K562 (cell line): ENCODE results near the gene IL36RN. TPM values are rescaled to one million over a fixed set of nuclear protein-coding genes. Genes with fewer than 3 reads are reported as not detected.
A peak's percentile ranks its signal among the peaks of the same experiment; 100 is the strongest.

Experiments
- ATAC-seq: fragments of 200-7000 bp; cut with Tn5 transposase; 3 replicates; pipeline ENCODE4 v1.9.1; 2020; ENCODE audit warnings: moderate library complexity
- BruUV-seq: library from RNA; stranded (reverse); fragments of 400-500 nt; replicated peaks from 2 replicates; lab custom pipeline; 2021; lab: Mats Ljungman, UMichigan
- CTCF ChIA-PET: fragments of 300-600 bp; formaldehyde crosslinking; extraction: SDS; loops from one replicate; lab custom pipeline; 2021; ENCODE audit warnings: low intra/inter-chr PET ratio; lab: Yijun Ruan, JAX
- POLR2A ChIA-PET: fragments of 300-600, 350-650 bp; sonication (Branson Sonifier 250); formaldehyde crosslinking; extraction: SDS; loops from one replicate; lab custom pipeline; 2021; ENCODE audit warnings: antibody characterized with exemption, inconsistent platforms; lab: Yijun Ruan, JAX
- DNase-seq, 4 experiments: peaks; one replicate each; pipeline versions ENCODE4 v3.0.0 to v3.0.0-alpha.2; 2011 to 2018; ENCODE audit warnings: low spot score in 3 of 4, mixed read lengths in 3 of 4; ENCODE audit errors: extremely low read depth in 1 of 4
- FAIRE-seq: peaks from 2 replicates; lab custom pipeline; 2011; peaks lifted over from hg19 to GRCh38; lab: Jason Lieb, UNC
- H2AFZ ChIP-seq: 2 replicates; pipeline ENCODE4 v1.6.0; 2011; ENCODE audit warnings: low read depth, low read length, control low read depth, inconsistent platforms
- H3K27ac ChIP-seq: fragments of 200-600 bp; 3 replicates; pipeline ENCODE4 v1.8.0; 2011; ENCODE audit warnings: low read depth, mild to moderate bottlenecking, control low read depth, inconsistent platforms, low read length, moderate library complexity, mixed read lengths; ENCODE audit errors: extremely low read depth
- H3K27me3 ChIP-seq, 2 experiments: fragments of 300-600 bp in 1 of 2; 2 replicates in 1 of 2; 3 replicates in 1 of 2; pipeline versions ENCODE4 v1.6.0 to v1.8.0; 2011; ENCODE audit warnings: inconsistent platforms in 2 of 2, low read length in 2 of 2, mild to moderate bottlenecking in 1 of 2, mixed read lengths in 1 of 2, moderate library complexity in 1 of 2; ENCODE audit not compliant: control insufficient read depth in 2 of 2, insufficient read depth in 2 of 2
- H3K36me3 ChIP-seq: fragments of 300-600 bp; 3 replicates; pipeline ENCODE4 v1.8.0; 2011; ENCODE audit warnings: mild to moderate bottlenecking, low read length, inconsistent platforms; ENCODE audit not compliant: control insufficient read depth, insufficient read depth
- H3K4me1 ChIP-seq, 2 experiments: fragments of 200-600 bp in 1 of 2; replicated peaks in 1 of 2; 2 replicates in 1 of 2; 3 replicates in 1 of 2; pipeline versions ENCODE4 v1.5.1 to v1.8.0; 2011; ENCODE audit warnings: inconsistent platforms in 2 of 2, low read length in 2 of 2, mild to moderate bottlenecking in 1 of 2, mixed read lengths in 1 of 2, moderate library complexity in 1 of 2; ENCODE audit not compliant: control insufficient read depth in 2 of 2, insufficient read depth in 2 of 2
- H3K4me2 ChIP-seq: 2 replicates; pipeline ENCODE4 v1.6.1; 2011; ENCODE audit warnings: low read length, control low read depth, inconsistent platforms, mixed read lengths; ENCODE audit not compliant: insufficient read depth
- H3K4me3 ChIP-seq: fragments of 200-600 bp; sonication (generic), shearing (Covaris generic); 2 replicates; pipeline ENCODE4 v1.5.1; 2016; ENCODE audit warnings: control low read depth, inconsistent platforms
- H3K79me2 ChIP-seq: fragments of 200-600 bp; 3 replicates; pipeline ENCODE4 v1.8.0; 2011; ENCODE audit warnings: low read length, inconsistent platforms; ENCODE audit not compliant: control insufficient read depth, insufficient read depth
- H3K9ac ChIP-seq, 2 experiments: 2 replicates each; pipeline versions ENCODE4 v1.6.0 to v1.6.1; 2011; ENCODE audit warnings: low read depth in 2 of 2, low read length in 2 of 2, control low read depth in 1 of 2, inconsistent platforms in 1 of 2, mild to moderate bottlenecking in 1 of 2, mixed read lengths in 1 of 2; ENCODE audit not compliant: insufficient read depth in 1 of 2
- H3K9me1 ChIP-seq: one replicate; pipeline ENCODE4 v1.6.0; 2011; ENCODE audit warnings: inconsistent platforms, mild to moderate bottlenecking, low read length, moderate library complexity; ENCODE audit not compliant: control insufficient read depth, insufficient read depth
- H3K9me3 ChIP-seq: replicated peaks from 2 replicates; pipeline ENCODE4 v1.5.1; 2011; ENCODE audit warnings: low read depth, low read length, inconsistent platforms; ENCODE audit not compliant: control insufficient read depth, insufficient read depth
- H4K20me1 ChIP-seq: replicated peaks from 2 replicates; pipeline ENCODE4 v1.6.1; 2011; ENCODE audit warnings: low read length, inconsistent platforms, mixed read lengths; ENCODE audit not compliant: control insufficient read depth, insufficient read depth
- GTF3C2 ChIP-seq: IDR thresholded peaks from 3 replicates; pipeline ENCODE4 v1.6.1; 2011; ENCODE audit warnings: borderline replicate concordance, mild to moderate bottlenecking, moderate library complexity; ENCODE audit not compliant: insufficient read length; ENCODE audit errors: extremely low read depth
- WGBS: fragments of 100-300 bp; shearing (Covaris generic); methylation state at CpG from one replicate; pipeline ENCODE4 v1.1.6; 2016; ENCODE audit warnings: low coverage, mixed read lengths; ENCODE audit not compliant: insufficient coverage; ENCODE audit errors: missing lambda C conversion rate; 5-methylcytosine and 5-hydroxymethylcytosine counted together
- in situ Hi-C: fragments of 300-500 bp; cut with MboI; formaldehyde crosslinking; loops from 4 replicates; pipeline ENCODE4 v1.15.0; 2018; ENCODE audit warnings: inconsistent platforms, mixed read lengths
- intact Hi-C: fragments of 100-400 bp; cut with micrococcal nuclease; formaldehyde crosslinking; loops from 2 replicates; pipeline ENCODE4 v1.14.2; 2022
- polyA plus RNA-seq, 8 experiments: library from polyadenylated mRNA; depleted of rRNA in 4 of 8; stranded (reverse) in 5 of 8; unstranded in 3 of 8; fragments of >200 nt; fragmentation: Nextera tagmentation in 2 of 8; fragmentation: Illumina TruSeq in 1 of 8; extraction: Ambion mirVana in 2 of 8; extraction: Trizol in 1 of 8; gene quantifications; 2 replicates each; pipeline versions ENCODE4 v1.2.1 to v1.2.3, GENCODE V29; 2011 to 2014; ENCODE audit warnings: inconsistent platforms in 1 of 8, missing spikeins in 1 of 8
- total RNA-seq, 7 experiments: library from RNA; depleted of rRNA in 6 of 7; stranded (reverse); fragments of >200 nt in 6 of 7; fragmentation: Illumina TruSeq in 2 of 7; extraction: Trizol in 2 of 7; gene quantifications; 2 replicates each; pipeline versions ENCODE4 v1.2.1 to v1.2.3, GENCODE V29; 2011 to 2021; ENCODE audit warnings: low replicate concordance in 1 of 7
- TF ChIP-seq, protein P1 (sequence below): fragments of 450-650 bp; IDR thresholded peaks from 2 replicates; pipeline ENCODE4 v1.6.1; 2017; ENCODE audit warnings: antibody characterized with exemption, mild to moderate bottlenecking
- TF ChIP-seq, protein P2 (sequence below): fragments of 200-800 bp; sonication (Bioruptor generic); IDR thresholded peaks from 2 replicates; pipeline ENCODE4 v1.6.1; 2016; ENCODE audit warnings: missing genetic modification characterization, missing compliant biosample characterization

Gene IL36RN
- total and polyA plus RNA-seq, 9 of the 15 experiments (the other 6 are each of a cell fraction or from before 2014, with no cell fraction given) = not detected

DNA sequence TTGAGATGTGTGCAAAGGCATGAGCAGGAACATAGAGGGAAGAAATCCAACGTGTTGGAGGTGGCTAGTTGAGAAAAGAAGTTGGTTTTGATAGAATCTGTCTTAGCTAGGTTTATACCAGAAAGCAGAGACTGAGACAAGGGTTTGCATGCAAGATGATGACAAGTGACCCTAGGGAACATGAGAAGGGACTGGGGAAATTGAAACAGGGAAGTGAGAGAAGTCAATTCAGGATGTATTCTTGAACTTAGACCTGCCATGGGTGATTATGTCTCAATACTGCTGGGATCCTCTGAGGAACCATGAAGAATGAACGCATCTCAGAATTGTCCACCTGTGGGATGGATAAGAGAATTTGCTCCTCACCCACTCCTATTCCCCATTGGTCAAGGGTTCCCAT is 33.3 kb upstream of the IL36RN start (continued):
- TF ChIP-seq, protein P1, sequence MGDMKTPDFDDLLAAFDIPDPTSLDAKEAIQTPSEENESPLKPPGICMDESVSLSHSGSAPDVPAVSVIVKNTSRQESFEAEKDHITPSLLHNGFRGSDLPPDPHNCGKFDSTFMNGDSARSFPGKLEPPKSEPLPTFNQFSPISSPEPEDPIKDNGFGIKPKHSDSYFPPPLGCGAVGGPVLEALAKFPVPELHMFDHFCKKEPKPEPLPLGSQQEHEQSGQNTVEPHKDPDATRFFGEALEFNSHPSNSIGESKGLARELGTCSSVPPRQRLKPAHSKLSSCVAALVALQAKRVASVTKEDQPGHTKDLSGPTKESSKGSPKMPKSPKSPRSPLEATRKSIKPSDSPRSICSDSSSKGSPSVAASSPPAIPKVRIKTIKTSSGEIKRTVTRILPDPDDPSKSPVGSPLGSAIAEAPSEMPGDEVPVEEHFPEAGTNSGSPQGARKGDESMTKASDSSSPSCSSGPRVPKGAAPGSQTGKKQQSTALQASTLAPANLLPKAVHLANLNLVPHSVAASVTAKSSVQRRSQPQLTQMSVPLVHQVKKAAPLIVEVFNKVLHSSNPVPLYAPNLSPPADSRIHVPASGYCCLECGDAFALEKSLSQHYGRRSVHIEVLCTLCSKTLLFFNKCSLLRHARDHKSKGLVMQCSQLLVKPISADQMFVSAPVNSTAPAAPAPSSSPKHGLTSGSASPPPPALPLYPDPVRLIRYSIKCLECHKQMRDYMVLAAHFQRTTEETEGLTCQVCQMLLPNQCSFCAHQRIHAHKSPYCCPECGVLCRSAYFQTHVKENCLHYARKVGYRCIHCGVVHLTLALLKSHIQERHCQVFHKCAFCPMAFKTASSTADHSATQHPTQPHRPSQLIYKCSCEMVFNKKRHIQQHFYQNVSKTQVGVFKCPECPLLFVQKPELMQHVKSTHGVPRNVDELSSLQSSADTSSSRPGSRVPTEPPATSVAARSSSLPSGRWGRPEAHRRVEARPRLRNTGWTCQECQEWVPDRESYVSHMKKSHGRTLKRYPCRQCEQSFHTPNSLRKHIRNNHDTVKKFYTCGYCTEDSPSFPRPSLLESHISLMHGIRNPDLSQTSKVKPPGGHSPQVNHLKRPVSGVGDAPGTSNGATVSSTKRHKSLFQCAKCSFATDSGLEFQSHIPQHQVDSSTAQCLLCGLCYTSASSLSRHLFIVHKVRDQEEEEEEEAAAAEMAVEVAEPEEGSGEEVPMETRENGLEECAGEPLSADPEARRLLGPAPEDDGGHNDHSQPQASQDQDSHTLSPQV = no peak

DNA sequence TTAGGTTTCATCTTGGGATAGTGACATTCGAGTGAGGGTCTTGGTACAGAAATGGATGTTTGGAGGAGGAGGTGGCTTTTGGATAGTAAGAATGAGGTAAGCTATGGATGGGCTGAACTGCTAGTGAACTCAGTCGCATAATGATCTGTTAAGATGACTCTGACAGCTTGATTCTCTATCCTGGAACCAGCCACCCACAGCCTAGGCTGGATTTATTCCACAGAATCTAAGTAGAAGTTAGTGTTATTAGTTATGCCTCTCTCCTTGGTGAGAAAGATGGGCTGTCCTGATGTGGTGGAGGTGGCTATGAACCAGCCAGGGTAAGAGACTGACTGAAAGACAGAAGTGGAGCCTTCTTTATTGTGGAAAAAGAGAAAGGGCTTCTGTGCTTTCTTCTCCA is 31.3 kb upstream of the IL36RN start:
- no peak overlapping the region for H3K9ac ChIP-seq
- H4K20me1 ChIP-seq = no peaks in the 10 kb centered on the region
- no peak overlapping the region for H3K4me2 ChIP-seq
- ChIA-PET POLR2A (interaction anchor here (0.9 to 1.3 kb wide), 2 partner anchors 9 to 12 kb away, joined by 4 read pairs; no protein-coding TSS in a partner anchor), CTCF (no interaction called here)
- no peaks in the 10 kb centered on the region for H3K79me2 ChIP-seq
- BruUV-seq = no TSS peak
- no peak overlapping the region for H3K4me3 ChIP-seq
- intact Hi-C loops = no loop called here
- in situ Hi-C loops = no loop called here
- no peaks in the 10 kb centered on the region for H3K27me3 ChIP-seq
- DNase-seq = no peak
- H3K36me3 ChIP-seq = no peaks in the 10 kb centered on the region
- no peak overlapping the region for H3K27ac ChIP-seq
- peaks cover 0 to 10% of the 10 kb centered on the region in 2 experiments; a peak in 2 of 5 replicates for H3K4me1 ChIP-seq
- 3% methylated on average over 2 of the region's 2 CpGs for WGBS
- no peak for TF ChIP-seq GTF3C2
- TF ChIP-seq, protein P2, sequence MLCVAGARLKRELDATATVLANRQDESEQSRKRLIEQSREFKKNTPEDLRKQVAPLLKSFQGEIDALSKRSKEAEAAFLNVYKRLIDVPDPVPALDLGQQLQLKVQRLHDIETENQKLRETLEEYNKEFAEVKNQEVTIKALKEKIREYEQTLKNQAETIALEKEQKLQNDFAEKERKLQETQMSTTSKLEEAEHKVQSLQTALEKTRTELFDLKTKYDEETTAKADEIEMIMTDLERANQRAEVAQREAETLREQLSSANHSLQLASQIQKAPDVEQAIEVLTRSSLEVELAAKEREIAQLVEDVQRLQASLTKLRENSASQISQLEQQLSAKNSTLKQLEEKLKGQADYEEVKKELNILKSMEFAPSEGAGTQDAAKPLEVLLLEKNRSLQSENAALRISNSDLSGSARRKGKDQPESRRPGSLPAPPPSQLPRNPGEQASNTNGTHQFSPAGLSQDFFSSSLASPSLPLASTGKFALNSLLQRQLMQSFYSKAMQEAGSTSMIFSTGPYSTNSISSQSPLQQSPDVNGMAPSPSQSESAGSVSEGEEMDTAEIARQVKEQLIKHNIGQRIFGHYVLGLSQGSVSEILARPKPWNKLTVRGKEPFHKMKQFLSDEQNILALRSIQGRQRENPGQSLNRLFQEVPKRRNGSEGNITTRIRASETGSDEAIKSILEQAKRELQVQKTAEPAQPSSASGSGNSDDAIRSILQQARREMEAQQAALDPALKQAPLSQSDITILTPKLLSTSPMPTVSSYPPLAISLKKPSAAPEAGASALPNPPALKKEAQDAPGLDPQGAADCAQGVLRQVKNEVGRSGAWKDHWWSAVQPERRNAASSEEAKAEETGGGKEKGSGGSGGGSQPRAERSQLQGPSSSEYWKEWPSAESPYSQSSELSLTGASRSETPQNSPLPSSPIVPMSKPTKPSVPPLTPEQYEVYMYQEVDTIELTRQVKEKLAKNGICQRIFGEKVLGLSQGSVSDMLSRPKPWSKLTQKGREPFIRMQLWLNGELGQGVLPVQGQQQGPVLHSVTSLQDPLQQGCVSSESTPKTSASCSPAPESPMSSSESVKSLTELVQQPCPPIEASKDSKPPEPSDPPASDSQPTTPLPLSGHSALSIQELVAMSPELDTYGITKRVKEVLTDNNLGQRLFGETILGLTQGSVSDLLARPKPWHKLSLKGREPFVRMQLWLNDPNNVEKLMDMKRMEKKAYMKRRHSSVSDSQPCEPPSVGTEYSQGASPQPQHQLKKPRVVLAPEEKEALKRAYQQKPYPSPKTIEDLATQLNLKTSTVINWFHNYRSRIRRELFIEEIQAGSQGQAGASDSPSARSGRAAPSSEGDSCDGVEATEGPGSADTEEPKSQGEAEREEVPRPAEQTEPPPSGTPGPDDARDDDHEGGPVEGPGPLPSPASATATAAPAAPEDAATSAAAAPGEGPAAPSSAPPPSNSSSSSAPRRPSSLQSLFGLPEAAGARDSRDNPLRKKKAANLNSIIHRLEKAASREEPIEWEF = no peak
- TF ChIP-seq, all 486 proteins: peak for 0
- no peaks in the 10 kb centered on the region for H3K9me3 ChIP-seq
- peak overlapping the region; percentile 36; the same call in 1 of the 2 replicates for H2AFZ ChIP-seq
- ATAC-seq (no peak), FAIRE-seq (no peak)
- no peaks in the 10 kb centered on the region for H3K9me1 ChIP-seq
